ENCODE results near the gene RAB40B.

DNA sequence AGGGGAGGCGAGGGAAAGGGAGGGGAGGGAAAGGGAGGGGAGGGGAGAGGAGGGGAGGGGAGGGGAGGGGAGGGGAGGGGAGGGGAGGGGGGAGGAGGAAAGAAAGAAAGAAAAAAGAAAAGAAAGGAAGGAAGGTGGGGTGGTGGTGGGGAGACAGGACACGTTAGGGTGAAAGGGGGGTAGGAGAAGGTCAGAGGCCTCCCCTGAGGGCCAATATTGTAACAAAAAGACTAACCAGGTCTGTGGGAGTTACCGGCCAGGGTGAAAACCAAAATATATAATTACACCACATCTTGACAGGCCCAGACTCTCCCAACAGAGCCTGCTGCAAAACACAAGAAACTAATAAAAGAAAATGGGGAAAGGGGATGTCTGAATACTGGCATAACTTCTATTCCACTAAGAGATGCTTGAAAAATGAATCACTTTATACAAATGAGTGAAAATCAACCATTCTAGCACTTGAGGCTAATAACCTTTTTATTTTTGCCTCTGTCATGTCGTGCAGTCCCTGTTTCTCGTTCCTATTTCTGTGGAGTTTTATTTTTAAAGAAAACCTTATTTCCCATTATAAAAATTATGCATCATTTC, 60.2 kb downstream of the RAB40B start:
- TF ChIP-seq, protein P1, sequence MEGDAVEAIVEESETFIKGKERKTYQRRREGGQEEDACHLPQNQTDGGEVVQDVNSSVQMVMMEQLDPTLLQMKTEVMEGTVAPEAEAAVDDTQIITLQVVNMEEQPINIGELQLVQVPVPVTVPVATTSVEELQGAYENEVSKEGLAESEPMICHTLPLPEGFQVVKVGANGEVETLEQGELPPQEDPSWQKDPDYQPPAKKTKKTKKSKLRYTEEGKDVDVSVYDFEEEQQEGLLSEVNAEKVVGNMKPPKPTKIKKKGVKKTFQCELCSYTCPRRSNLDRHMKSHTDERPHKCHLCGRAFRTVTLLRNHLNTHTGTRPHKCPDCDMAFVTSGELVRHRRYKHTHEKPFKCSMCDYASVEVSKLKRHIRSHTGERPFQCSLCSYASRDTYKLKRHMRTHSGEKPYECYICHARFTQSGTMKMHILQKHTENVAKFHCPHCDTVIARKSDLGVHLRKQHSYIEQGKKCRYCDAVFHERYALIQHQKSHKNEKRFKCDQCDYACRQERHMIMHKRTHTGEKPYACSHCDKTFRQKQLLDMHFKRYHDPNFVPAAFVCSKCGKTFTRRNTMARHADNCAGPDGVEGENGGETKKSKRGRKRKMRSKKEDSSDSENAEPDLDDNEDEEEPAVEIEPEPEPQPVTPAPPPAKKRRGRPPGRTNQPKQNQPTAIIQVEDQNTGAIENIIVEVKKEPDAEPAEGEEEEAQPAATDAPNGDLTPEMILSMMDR (IDR thresholded peaks at IDR 0.05), result no peak
- TF ChIP-seq POLR2A (IDR thresholded peaks at IDR 0.05), result no peak
